C4-2B (cell line): Measurements from ENCODE around the gene SPAG17.

Experiments used
- CTCF ChIP-seq: fragments of 450-650 bp; conservative IDR thresholded peaks from 2 replicates; pipeline ENCODE4 v1.5.1; 2017; ENCODE audit warnings: mild to moderate bottlenecking
- ZFX ChIP-seq: fragments of 450-650 bp; IDR thresholded peaks from 2 replicates; pipeline ENCODE4 v1.6.1; 2017

- TF ChIP-seq CTCF = no peak
- TF ChIP-seq ZFX = no peak
Observed at GRCh38 chr1:118047006-118047649, 137.9 kb downstream of the SPAG17 start.
